Sigmoid colon (tissue), 3 donors: ENCODE data around the gene SLC37A4.
"Not testable (repeated sequence)": the region's sequence is repeated elsewhere in the genome, so short reads cannot be mapped to it uniquely, and the experiment has no call there.

Experiments used
- CTCF ChIP-seq, 4 experiments: fragments of 450-650 bp in 3 of 4; fragments of 200-600 bp in 1 of 4; IDR thresholded peaks; one replicate each; pipeline ENCODE4 v1.5.1; 2016 to 2019; ENCODE audit warnings: antibody characterized with exemption in 4 of 4, mild to moderate bottlenecking in 3 of 4, moderate library complexity in 2 of 4
- POLR2A ChIP-seq, 2 donors: fragments of 450-650 bp; IDR thresholded peaks; one replicate each; pipeline ENCODE4 v1.6.1; 2016; ENCODE audit warnings: antibody characterized with exemption in 2 of 2, mild to moderate bottlenecking in 2 of 2, moderate library complexity in 2 of 2

GRCh38 chr11:118991486-118992038 lies 39.1 kb downstream of the SLC37A4 start:
- not testable (repeated sequence) for TF ChIP-seq CTCF, POLR2A (IDR thresholded peaks at IDR 0.05)
